NCI-H446 treated with DMSO at 0.1 percent for 48 hours (cell line): ENCODE results near the gene NCOA4.
"Not testable (repeated sequence)": the region's sequence is repeated elsewhere in the genome, so short reads cannot be mapped to it uniquely, and the experiment has no call there.

Experiments
- DNase-seq: peaks from one replicate; lab custom pipeline; 2025; lab: John Stamatoyannopoulos, UW

Gene NCOA4

DNA sequence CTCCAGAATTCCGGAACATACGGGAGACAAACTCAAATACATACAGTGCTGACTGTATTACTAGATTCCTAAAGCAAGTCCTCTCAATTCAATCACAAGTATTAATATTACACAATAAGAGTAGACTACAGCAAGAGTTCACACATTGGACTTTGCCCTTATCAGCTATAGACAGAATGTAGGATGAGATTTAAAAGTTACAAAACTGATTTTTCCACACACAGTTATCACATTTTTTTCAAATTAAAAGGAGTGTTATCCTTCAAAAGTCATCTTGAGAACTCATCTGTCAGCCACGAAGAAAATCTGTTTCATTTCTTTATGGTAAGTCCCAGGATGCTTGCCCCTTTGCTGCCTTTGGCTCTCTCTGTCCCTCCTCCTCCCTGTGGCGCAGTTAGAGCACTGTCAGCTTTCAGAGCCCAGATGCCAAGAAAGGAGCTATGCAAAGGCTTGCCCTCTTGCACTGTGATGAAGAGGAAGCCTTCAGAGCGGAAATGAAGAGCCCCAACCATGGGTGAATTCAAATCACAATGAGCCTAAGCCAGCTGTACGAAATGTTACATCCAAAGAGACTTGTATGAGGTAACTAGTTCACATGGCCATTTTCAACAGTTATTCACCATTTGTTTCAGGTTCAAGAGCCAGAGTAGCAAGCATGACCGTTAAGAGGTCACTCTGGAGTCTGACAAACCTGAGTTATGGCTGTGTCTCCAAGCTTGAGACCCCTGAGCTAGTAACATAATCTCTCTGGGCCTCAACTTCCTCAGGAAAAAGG is 10.7 kb downstream of the NCOA4 start:
- no peak for DNase-seq

DNA sequence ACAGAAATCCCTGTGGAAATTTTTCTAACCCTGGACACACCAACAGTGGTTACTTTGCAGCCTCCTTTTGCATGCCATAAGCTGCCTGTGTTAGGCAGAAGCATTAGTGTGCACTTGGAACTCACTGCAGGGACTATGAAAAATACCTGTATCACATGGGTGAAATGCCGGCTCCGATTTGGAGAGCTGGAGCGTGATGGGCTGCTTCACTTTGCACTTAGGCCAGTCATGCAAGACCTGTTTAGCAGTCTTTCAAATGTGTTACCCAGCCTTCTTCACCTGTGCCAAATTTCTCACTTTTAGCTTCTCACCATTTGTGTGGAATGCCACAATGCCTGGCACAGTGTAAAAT is 11.3 kb downstream of the NCOA4 start:
- no peak for DNase-seq

DNA sequence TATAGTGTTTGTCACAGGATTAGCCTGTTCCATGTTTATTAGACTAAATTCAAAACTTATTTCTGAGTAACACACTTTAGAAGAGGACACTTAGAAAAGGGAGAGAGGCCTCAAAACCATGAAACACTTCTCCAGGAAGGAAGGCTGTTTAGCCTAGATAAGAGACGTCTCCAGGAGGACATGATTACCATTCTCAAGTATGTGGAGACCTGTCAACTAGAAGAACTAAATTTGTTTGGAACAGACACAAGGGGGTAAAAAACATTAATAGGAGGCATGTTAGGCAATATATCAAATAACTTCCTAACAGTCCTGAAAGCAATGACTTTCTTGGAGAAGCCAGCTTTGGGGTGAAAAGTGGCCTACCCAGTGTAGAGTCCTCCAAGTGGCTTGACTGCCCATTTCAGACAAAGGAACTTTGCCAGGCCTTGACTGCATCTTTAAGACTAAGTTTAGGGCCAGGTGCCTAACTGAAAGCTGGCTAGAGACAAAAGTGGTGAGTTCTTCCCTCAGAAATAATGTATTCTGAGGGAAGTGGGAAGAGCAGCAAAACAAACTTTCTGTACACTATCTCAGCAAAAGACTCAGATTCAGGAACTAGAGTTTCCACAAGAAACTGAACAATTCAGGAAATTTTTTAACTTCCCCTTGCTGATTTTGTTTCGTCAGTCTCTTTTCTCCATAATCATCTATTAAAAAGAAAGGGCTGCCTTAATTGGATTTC is 11.8 kb downstream of the NCOA4 start:
- DNase-seq = no peak

DNA sequence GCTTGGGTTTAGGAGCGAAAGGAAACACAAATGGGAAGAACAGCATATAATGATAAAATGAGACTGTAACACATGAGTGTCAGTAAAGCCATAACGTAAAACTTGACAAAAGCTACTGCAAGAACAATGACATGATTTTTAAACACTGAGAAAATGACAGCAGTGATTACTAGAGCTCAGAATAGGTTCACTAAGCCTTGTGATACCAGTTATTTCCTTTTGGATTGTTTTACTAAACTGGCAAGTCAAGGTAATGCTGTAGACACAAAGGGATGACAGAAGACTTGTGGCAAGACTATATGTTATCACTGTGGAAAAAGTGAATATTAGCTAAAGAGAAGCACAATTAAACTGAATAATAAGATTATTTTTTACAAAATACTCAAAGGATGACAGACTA is 12.7 kb downstream of the NCOA4 start:
- DNase-seq = no peak

DNA sequence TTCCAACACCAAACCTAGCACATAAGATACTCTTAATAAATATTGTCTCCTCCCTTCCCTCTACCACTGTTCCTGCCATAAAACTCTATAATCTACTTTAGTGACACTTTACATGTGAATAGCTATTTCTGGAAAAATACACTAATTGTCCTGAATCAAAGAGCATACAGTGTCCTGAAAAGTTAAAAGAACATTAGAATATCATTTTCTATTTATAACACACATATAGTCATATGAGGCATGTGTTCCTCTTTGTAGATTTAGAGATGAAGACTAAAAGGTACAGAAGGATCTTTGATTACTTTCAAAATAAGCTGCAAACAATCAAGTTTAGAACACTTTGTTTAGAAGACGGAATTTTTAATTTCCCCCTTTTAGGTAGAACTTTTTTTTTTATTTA is 13.6 kb downstream of the NCOA4 start:
- DNase-seq = no peak

DNA sequence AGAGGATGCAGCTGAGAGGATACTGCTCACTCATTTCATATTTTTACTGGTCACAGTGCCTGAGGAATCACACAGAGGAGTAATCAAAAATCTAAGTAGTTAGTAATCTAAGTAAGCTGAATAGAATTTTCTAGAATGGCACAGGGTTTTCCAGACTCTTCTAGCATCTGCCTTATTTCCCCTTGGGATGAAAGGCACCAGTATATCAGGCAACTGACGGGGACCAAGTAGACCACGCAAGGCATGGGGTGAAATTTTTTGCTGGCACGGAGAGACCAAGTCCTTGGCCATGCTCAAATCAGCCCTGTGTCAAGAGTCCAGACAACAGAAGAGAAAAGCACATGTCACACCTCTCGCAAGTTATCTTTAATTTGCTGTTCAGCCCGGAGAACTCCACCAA is 14.2 kb downstream of the NCOA4 start:
- no peak for DNase-seq

DNA sequence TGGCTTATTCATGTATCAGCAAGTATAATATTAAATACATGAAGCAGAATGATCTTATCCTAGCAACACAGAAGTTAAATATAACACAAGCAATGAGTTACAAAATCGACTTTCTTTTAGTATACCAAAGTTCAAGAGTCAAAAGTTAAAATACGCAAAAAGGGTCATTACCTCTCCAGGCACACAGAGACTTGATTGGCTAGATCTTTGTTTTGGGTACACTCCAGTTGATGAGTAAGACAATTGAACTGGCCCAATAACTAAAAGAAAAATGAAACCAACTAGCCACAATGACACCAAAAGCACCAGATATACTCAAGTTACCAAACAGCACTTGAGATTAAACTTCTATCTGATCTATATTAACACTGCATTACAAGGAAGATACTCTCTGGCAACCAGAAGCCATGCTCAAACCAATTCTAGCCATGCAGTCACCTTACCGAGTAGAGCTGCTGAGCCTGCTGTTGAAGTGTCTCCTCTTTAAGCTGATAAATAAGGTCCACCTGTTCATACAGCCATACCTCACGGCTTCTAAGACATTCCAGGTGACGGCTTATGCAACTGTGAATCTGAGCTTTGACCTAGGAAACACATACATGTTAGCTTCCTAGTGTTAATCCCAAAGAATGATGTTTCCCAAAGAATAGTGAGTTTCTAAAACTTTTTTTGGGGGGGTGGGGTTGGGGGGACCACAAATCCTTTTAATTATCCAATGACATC is 15.6 kb downstream of the NCOA4 start:
- no peak for DNase-seq

DNA sequence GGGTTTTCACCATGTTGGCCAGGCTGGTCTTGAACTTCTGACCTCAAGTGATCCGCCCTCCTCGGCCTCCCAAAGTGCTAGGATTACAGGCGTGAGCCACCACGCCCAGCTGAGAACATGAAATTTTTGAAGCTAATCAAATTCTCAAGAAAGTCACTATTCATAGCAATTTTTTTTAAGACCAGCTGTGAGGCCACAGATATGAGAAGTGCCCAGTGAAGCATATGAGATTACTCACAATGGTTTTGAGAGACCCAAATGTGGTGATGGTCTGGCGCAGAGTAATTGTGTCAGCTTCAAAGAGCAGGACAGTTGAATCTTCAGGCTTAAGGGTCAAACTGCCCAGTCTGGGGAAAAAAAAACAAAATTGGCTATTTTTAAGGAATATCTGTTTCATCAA is 16.2 kb downstream of the NCOA4 start:
- DNase-seq = no peak

DNA sequence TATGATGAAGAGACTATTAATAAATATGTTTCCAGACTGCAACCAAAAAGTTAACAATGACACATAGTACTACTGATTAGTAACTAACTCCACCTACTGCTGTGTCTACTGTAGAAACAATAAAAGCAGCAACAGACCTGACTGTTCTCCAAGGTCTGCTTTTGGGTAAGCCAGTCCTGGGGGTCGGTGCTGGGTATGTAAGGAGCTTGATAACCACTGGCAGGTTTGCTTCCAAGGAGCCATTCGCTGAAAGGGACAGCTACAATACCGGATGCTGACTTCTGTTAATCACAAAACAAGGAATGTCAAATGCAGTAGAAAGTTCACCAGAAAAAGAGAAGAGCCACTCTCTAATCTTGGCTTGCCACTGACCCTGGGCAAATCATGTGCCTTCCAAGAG is 17.7 kb downstream of the NCOA4 start:
- DNase-seq = no peak

DNA sequence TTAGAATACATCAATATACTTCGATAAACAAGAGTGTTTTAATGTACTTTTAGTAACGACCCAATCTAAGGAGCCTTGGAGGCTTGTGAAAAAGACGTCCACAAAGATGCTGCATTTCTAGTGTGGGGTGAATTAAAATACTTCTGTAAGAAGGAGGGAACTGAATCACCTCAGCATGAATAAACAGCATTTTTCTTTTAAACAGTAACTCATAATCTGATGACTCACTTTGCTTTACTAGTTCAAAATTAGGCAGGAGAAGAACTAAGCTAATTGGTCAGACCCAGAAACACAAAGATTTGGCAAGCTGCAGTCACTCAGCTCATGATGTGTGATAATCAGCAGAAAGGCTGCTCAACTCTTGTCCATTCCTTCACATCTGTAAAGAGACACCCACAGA is 24.2 kb downstream of the NCOA4 start:
- DNase-seq = no peak

DNA sequence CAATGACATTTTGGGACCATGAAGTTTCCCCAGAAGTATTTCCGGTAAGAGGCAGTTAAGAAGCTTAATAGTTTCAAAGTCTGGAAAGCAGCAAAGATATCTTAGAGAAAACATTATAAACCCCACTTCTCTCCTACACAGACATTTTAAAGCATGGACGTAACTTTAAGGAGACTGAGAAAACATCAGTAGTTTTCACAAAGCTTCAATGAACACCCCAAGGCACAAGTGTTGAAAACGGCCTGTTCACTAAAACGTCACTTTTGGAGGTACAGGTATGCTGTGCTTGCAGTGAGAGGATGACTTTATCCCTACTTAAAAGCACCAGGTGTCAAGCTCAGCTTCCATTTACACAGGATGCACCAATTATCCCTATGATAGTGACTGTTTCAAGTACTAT is 25.0 kb downstream of the NCOA4 start:
- DNase-seq = no peak

DNA sequence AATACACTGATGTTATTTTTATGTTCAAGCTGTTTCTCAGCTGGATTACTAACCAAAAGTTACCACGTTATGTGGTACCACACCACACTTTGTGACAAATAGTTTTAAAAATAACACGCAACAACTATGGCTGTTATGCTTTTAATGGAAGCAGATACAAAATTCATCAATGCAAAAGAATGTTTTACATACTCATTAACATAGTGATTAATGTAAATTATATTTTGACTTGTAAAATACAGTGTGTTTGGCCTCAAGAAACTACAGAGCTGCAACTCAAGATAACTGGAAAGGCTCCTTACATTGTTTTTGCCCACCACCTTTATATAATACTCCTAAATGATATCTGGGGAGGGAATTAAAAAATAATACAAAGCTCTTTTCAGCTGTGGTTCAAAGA is 25.5 kb downstream of the NCOA4 start:
- no peak for DNase-seq

DNA sequence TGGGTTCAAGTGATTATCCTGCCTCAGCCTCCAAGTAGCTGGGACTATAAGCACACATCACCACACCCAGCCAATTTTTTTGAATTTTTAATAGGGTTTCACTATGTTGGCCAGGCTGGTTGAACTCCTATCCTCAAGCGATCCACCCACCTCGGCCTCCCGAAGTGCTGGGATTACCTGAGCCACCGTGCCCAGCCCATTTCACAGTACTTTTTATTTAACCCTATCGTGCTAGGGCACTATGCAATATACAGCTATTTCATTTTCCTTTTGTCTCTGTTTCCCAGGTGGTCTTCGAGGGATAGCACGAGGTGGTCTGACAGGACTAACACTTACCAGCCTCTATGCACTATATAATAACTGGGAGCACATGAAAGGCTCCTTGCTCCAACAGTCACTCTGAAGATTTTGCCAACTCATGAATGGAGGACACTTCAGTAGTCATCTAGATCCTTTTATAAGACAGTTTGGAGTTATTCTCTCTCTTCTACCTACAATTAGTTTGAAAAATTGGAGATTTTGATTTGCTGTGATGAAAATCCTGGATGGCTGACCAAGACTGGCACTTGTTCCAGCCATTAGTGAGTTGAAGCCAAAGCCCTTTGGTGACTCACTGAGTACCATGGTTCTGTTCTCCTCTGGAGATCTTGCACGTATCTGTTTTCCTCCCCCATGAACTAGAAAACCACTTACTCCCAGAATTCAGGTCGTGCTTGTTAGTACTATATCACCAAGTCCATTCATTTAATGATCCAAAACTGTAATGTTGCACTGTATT is 27.3 kb downstream of the NCOA4 start:
- no peak for DNase-seq

DNA sequence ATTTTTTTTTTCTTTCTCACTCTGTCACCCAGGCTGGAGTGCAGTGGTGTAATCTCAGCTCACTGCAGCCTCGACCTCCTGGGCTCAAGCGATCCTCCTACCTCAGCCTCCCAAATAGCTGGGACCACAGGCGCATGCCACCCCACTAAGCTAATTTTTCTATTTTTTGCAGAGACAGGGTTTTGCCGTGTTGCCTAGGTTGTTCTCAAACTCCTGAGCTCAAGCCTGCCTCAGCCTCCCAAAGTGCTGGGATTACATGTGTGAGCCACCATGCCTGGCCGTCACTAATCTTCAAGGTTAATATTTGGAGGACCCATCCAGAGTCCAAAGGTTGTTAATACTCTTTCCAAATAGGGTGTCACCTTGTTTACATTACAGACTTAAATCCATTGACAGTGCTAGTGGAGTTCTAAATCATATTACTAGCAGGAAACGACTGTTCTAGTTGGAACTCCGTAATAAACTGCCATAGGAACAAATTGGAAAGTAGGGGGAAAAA is 28.2 kb downstream of the NCOA4 start:
- not testable (repeated sequence) for DNase-seq

DNA sequence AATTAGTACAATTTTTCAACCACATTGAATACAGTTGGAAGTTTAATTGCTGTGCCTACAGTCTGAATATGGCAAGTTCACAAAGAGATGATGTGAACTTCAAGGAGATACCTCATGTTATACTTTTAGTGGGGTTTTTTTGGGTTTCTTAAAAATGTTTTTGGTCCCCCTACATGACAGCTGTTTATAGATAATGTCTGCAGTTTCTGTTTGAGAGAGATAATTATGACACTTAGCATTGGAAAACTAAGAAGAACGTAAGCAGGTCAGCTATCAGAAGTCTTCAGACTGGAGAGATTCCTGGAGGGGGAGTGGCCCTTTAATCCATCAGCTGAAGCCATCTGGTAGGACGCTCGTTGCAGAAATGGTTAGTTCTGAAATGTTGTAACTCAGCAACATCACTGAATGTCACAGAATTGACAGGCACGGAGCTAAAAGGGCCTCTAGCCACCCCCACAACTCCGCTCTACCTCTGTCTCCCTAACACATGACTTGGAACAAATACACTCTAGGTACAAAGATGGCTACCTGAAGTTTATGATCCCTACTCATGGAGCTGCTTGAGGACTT is 29.2 kb downstream of the NCOA4 start:
- DNase-seq = no peak

DNA sequence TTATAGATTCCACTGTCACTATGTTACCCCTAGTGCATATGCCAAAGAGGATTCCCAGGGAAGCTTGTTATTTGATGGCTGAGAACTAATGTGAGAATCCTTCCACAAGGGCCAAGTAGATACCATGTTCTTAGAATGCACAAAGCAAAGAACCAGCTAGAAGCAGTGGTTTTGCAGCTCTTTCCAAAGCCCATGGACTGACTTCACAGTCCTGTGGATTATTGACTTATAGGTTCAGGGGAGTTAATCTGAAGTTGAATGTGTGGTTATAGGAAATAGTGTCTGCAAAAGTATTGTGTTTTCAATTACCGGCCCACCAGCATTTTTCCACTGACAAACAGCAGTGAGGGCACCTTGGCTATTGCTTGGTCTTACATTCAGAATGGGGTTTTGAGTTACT is 29.9 kb downstream of the NCOA4 start:
- DNase-seq = no peak

DNA sequence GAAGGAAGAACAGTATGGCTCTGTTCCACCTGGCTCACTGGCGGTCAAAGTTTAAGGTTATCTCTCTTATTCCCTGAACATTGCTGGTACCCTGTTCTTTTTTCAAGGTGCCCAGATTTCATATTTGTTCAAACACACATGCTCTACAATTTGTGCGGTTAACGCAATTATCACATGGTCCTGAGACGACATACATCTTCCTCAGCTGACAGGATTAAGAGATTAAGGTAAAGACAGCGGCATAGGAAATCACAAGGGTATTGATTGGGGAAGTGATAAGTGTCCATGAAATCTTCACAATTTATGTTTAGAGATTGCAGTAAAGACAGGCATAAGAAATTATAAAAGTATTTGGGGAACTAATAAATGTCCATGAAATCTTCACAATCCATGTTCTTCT is 30.5 kb downstream of the NCOA4 start:
- not testable (repeated sequence) for DNase-seq

DNA sequence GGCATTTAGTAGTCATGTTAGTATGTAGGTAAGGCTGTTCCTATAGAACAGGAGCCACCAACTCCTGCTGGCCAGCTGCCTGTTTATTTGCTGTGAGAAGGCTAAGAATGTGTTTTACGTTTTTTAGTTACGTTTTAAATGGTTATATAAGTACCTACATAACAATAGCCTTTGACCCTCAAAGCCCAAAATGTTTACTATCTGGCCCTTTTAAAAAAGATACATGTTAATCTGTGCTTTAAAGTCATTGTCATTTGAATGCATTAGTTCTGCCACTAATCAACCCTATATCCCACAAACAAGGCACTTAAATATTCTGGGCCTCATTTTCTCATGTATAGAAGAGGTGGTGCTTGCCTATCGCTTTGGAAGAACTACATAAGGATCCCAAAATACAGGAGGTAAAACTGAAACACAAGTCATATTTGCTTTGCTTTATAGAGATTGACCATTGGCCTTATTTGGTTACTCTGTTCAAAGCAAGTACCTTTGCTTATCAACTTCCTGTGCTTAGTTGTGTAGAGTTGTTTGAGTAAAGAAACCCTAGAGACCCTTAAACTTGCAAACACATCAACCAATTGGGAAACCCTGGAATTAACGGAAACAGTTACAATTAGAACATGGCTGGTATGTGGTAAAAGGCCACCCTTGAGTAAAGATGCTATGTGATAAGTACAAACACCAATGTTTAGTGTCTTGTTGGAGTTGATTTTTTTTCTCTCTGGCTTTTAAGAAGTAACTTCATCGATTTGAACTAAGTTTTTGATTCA is 32.2 kb downstream of the NCOA4 start:
- DNase-seq = no peak

DNA sequence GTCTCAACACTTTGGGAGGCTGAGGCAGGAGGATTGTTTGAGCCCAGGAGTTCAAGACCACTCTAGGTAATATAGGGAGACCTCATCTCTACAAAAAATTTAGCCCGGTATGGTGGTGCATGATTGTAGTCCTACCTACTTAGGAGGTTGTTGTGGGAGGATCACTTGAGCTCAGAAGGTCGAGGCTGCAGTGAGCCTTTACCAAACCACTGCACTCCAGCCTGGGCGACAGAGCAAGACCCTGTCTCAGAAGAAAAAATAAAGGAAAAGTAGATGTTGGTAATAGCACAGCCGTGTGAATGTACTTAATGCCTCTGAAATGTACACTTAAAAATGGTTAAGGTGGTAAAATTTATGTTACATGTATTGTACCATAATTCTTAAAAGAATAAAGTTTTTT is 32.9 kb downstream of the NCOA4 start:
- no peak for DNase-seq

DNA sequence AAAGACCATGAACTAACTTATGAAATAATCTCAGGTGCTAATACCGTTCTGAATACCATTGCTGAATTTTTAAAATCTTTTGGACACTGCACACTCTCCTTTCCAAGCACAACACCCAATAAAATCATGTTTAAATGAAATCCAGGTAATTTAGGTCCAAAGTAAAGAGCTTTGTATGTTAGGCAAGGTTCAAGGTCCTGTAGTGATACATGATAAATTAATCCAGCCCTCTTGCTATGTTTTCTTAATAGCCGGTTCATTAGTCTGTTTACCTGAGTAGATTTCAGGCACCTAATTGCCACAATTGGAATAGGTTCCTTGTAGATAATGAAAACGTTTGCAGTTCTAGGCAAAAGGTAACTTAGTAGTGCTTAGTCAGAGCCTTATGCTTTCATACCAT is 44.8 kb downstream of the NCOA4 start:
- DNase-seq = not testable (repeated sequence)

DNA sequence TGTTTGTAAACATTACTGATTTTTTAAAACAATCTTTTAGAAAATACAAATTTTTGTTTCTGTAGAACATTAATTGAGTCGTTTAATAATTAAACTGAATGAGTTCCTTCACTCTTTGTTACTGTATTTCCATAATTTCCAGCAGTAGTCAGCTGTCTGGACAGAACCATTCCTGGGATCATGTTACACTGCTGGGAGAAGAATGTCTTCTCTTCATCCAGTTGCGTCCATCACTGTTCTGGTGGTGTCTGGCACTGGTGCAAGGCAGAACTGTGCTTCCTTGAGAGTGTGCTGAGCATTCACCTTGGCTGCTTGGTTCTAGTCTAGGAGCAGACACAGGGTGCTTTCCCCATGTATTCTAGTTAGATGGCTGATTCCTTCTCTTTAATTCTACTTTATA is 46.0 kb downstream of the NCOA4 start:
- DNase-seq = not testable (repeated sequence)
